MM.1S (cell line): Measurements from ENCODE around the gene SPATA18.
"Not testable (repeated sequence)": the region's sequence is repeated elsewhere in the genome, so short reads cannot be mapped to it uniquely, and the experiment has no call there.

Experiments
- DNase-seq: peaks from one replicate; pipeline ENCODE4 v3.0.0-alpha.2; 2015
- H2AFZ ChIP-seq: fragments of 300-600 bp; sonication (generic); 2 replicates; pipeline ENCODE4 v1.6.0; 2016; ENCODE audit warnings: antibody characterized with exemption, low read length
- H3F3A ChIP-seq: fragments of 300-600 bp; sonication (generic); 2 replicates; pipeline ENCODE4 v1.6.1; 2016; ENCODE audit warnings: mild to moderate bottlenecking, antibody characterized with exemption, low read length, moderate library complexity, mixed read lengths; ENCODE audit not compliant: insufficient read depth
- H3K27ac ChIP-seq: fragments of 300-600 bp; sonication (generic); 2 replicates; pipeline ENCODE4 v1.5.1; 2016; ENCODE audit warnings: mild to moderate bottlenecking, low read length
- H3K27me3 ChIP-seq: fragments of 300-600 bp; sonication (generic); replicated peaks from 2 replicates; pipeline ENCODE4 v1.6.0; 2016; ENCODE audit warnings: low read length; ENCODE audit not compliant: insufficient read depth
- H3K36me3 ChIP-seq: fragments of 300-600 bp; sonication (generic); replicated peaks from 2 replicates; pipeline ENCODE4 v1.6.1; 2016; ENCODE audit warnings: mild to moderate bottlenecking, low read length, mixed read lengths; ENCODE audit not compliant: insufficient read depth
- H3K4me1 ChIP-seq: fragments of 300-600 bp; sonication (generic); 2 replicates; pipeline ENCODE4 v1.6.1; 2016; ENCODE audit warnings: low read length, mixed read lengths
- H3K4me2 ChIP-seq: fragments of 300-600 bp; sonication (generic); 2 replicates; pipeline ENCODE4 v1.6.0; 2016; ENCODE audit warnings: low read depth, low read length
- H3K4me3 ChIP-seq: fragments of 300-600 bp; sonication (generic); 2 replicates; pipeline ENCODE4 v1.5.1; 2016; ENCODE audit warnings: low read length, mixed read lengths
- H3K79me2 ChIP-seq: fragments of 300-600 bp; sonication (generic); 2 replicates; pipeline ENCODE4 v1.6.1; 2016; ENCODE audit warnings: mixed run types, low read length, mixed read lengths
- H3K9ac ChIP-seq: fragments of 300-600 bp; sonication (generic); 2 replicates; pipeline ENCODE4 v1.6.1; 2016; ENCODE audit warnings: low read length, mixed read lengths
- H3K9me2 ChIP-seq: fragments of 300-600 bp; sonication (generic); replicated peaks from 2 replicates; pipeline ENCODE4 v1.6.1; 2016; ENCODE audit warnings: mild to moderate bottlenecking, low read length, mixed read lengths; ENCODE audit not compliant: insufficient read depth
- H3K9me3 ChIP-seq: fragments of 300-600 bp; sonication (generic); replicated peaks from 2 replicates; pipeline ENCODE4 v1.6.1; 2016; ENCODE audit warnings: mild to moderate bottlenecking, low read length, mixed read lengths; ENCODE audit not compliant: insufficient read depth
- H4K20me1 ChIP-seq: fragments of 300-600 bp; sonication (generic); 2 replicates; pipeline ENCODE4 v1.6.1; 2016; ENCODE audit warnings: mild to moderate bottlenecking, low read length, moderate library complexity, mixed read lengths; ENCODE audit not compliant: insufficient read depth
- CTCF ChIP-seq: fragments of 300-600 bp; sonication (generic); IDR thresholded peaks from 2 replicates; pipeline ENCODE4 v1.5.1; 2016; ENCODE audit warnings: antibody characterized with exemption, low read length, mixed read lengths
- EZH2 ChIP-seq: fragments of 300-600 bp; sonication (generic); optimal IDR thresholded peaks from 2 replicates; pipeline ENCODE3; 2017; ENCODE audit warnings: low read depth, mild to moderate bottlenecking, antibody characterized with exemption, low read length, mixed read lengths
- EZH2phosphoT487 ChIP-seq: fragments of 300-600 bp; sonication (generic); IDR thresholded peaks from 2 replicates; pipeline ENCODE4 v1.6.1; 2018; ENCODE audit warnings: antibody characterized with exemption, low read length

The SPATA18 gene

GRCh38 chr4:52081216-52081615 is 30.1 kb downstream of the SPATA18 start:
- Histone ChIP-seq H2AFZ (no peak overlapping the region), H3K4me2 (no peak overlapping the region), H3K27ac (no peak overlapping the region), H4K20me1 (no peaks in the 10 kb centered on the region), H3K9ac (no peak overlapping the region), H3K79me2 (no peaks in the 10 kb centered on the region), H3K4me3 (no peak overlapping the region), H3K27me3 (no peaks in the 10 kb centered on the region), H3K9me2 (no peaks in the 10 kb centered on the region), H3K36me3 (no peaks in the 10 kb centered on the region), H3F3A (no peaks in the 10 kb centered on the region), H3K9me3 (no peaks in the 10 kb centered on the region), H3K4me1 (no peaks in the 10 kb centered on the region)
- DNase-seq, result no peak
- TF ChIP-seq EZH2, result no peak

GRCh38 chr4:52086425-52086824 is 35.3 kb downstream of the SPATA18 start:
- not testable (repeated sequence) for H3K4me3 ChIP-seq, H4K20me1 ChIP-seq

GRCh38 chr4:52091801-52092200 is 40.7 kb downstream of the SPATA18 start:
- no peak overlapping the region for H3K27ac ChIP-seq
- no peak for DNase-seq
- H3K9me3 ChIP-seq, result no peaks in the 10 kb centered on the region
- no peak overlapping the region for H3K4me2 ChIP-seq
- H3K4me1 ChIP-seq, result no peaks in the 10 kb centered on the region
- H3K4me3 ChIP-seq, result no peak overlapping the region
- H3K27me3 ChIP-seq, result no peaks in the 10 kb centered on the region
- H4K20me1 ChIP-seq, result no peaks in the 10 kb centered on the region
- no peaks in the 10 kb centered on the region for H3K36me3 ChIP-seq
- no peak for TF ChIP-seq CTCF
- TF ChIP-seq EZH2phosphoT487, result no peak
- no peak for TF ChIP-seq EZH2
- H3F3A ChIP-seq, result no peaks in the 10 kb centered on the region
- H3K9ac ChIP-seq, result no peak overlapping the region
- no peak overlapping the region for H2AFZ ChIP-seq
- no peaks in the 10 kb centered on the region for H3K79me2 ChIP-seq
- H3K9me2 ChIP-seq, result no peaks in the 10 kb centered on the region

More at GRCh38 chr4:52086425-52086824, 35.3 kb downstream of the SPATA18 start:
- not testable (repeated sequence) for H3K27me3 ChIP-seq, H3K79me2 ChIP-seq, H3K4me2 ChIP-seq, H3K9me3 ChIP-seq, H3K9me2 ChIP-seq, DNase-seq, H3K4me1 ChIP-seq, H3K27ac ChIP-seq, H2AFZ ChIP-seq, H3K9ac ChIP-seq, H3F3A ChIP-seq, H3K36me3 ChIP-seq

GRCh38 chr4:52093466-52093865 is 42.4 kb downstream of the SPATA18 start:
- Histone ChIP-seq H3K4me3 (no peak overlapping the region), H3K4me1 (no peaks in the 10 kb centered on the region), H3K79me2 (no peaks in the 10 kb centered on the region), H3K27ac (no peak overlapping the region), H3K9ac (no peak overlapping the region), H3K9me2 (no peaks in the 10 kb centered on the region), H3K4me2 (no peak overlapping the region), H2AFZ (no peak overlapping the region), H4K20me1 (no peaks in the 10 kb centered on the region), H3K36me3 (no peaks in the 10 kb centered on the region), H3K27me3 (no peaks in the 10 kb centered on the region), H3F3A (no peaks in the 10 kb centered on the region), H3K9me3 (no peaks in the 10 kb centered on the region)
- DNase-seq, result no peak
- no peak for TF ChIP-seq EZH2phosphoT487
- TF ChIP-seq CTCF, result no peak
- TF ChIP-seq EZH2, result no peak
